ENCODE data around the gene ATG14.
"Not testable (repeated sequence)": the region's sequence is repeated elsewhere in the genome, so short reads cannot be mapped to it uniquely, and the experiment has no call there.

Gene ATG14, protein sequence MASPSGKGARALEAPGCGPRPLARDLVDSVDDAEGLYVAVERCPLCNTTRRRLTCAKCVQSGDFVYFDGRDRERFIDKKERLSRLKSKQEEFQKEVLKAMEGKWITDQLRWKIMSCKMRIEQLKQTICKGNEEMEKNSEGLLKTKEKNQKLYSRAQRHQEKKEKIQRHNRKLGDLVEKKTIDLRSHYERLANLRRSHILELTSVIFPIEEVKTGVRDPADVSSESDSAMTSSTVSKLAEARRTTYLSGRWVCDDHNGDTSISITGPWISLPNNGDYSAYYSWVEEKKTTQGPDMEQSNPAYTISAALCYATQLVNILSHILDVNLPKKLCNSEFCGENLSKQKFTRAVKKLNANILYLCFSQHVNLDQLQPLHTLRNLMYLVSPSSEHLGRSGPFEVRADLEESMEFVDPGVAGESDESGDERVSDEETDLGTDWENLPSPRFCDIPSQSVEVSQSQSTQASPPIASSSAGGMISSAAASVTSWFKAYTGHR

DNA sequence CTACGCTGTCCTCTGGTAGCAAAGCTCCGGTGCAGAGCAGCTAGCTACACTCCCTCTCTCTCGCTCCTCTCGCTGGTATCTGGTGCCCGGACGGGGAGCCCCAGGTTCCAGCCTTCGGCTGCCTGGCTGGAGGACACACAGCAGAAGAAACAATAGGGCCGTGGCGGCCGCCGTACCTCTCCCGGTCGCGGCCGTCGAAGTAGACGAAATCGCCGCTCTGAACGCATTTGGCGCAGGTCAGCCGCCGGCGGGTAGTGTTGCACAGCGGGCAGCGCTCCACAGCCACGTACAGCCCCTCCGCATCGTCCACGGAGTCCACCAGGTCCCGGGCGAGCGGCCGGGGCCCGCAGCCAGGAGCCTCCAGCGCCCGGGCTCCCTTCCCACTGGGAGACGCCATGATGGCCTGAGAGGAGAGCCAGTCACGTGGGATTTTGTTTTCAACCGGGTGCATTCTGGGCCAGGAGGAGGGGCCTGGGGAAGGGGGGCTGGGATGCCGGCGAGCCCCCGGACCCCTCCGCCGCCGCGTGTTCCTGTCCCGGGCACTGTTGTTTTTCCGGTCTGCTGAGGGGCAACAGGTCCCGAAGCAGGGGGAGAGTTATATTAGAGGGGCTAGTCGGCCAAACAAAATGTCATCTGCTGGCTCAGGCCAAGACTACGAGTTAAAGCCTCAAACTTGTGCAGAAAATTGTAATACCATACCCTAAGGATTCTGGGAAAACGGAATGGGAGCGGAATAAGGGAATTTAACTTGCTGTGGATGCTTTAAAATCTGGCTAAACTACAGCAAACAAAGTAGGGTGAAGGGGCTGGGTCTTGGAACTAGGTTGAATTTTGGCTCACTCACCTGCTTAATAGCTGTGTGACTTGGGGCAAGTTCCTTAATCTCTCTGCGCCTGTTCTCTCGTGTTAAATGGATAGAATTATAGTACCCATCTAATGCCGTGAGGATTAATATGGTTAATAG is at the start of gene ATG14:
ATG14 (minus strand) TSS at position 405 of the 964 bp plus-strand sequence; CDS start at position 397, 8 bp downstream.
- H3K36me3 ChIP-seq (ENCODE audit: insufficient read depth, insufficient read length, low read length): peaks cover 7% of the 10 kb centered on the region
- peak within 1 kb of the TSS; percentile 84 for H3K9ac ChIP-seq (ENCODE audit: insufficient read length, low read depth)
- peak; percentile 60 for DNase-seq (ENCODE audit: low read depth, low spot score)
- TF ChIP-seq ZNF274 (IDR thresholded peaks at IDR 0.05; ENCODE audit: low read depth, low read length) (no peak), YY1 (IDR thresholded peaks at IDR 0.05; ENCODE audit: insufficient read depth, insufficient read length) (peak; percentile 89), SUZ12 (IDR thresholded peaks at IDR 0.05; ENCODE audit: extremely low read depth, insufficient read depth, insufficient read length) (no peak)
- H3K9me3 ChIP-seq (ENCODE audit: insufficient read depth, low read length): no peaks in the 10 kb centered on the region
- no peaks in the 10 kb centered on the region for H3K4me1 ChIP-seq (ENCODE audit: insufficient read depth, insufficient read length)
- peak within 1 kb of the TSS; percentile 88 for H3K4me3 ChIP-seq (ENCODE audit: insufficient read length, low read depth)
- no peaks in the 10 kb centered on the region for H3K27me3 ChIP-seq (ENCODE audit: insufficient read depth, insufficient read length)

DNA sequence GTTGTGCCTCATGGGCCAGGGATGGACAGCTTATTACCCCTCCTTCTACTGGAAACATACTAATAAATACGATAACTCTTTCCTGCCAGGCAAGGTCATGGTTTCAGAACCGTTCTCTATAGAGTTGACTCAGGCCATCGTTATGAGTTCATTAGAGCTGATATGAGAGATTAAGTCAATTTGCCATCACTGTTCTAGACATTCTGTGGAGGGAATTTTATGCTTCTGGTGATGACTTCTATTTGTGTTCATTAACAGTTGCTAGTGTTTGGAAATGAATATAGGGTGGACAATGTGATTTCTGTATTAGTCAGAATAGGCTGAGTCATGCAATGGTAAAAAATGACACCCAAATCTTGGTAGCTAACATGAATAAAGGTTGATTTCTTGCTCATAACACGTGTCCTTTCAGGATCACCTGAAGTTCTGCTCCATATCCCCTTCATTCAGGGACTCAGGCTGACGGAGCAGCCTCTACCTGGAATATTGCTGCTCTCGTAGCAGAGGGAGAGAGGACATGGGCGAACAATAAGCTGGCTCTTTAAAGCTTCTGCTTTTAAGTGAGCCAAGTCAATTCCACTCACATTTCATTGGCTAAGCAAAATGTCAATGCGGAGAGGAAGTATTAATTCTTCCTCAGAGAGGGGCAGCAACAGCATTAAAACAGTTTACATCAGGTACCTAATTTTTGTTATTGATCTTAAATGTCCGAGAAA is 47.3 kb upstream of the ATG14 start:
- Histone ChIP-seq H3K36me3 (ENCODE audit: insufficient read depth, insufficient read length, low read length) (no peaks in the 10 kb centered on the region), H3K27me3 (ENCODE audit: insufficient read depth, insufficient read length) (no peaks in the 10 kb centered on the region), H3K9ac (ENCODE audit: insufficient read length, low read depth) (no peak overlapping the region), H3K4me3 (ENCODE audit: insufficient read length, low read depth) (no peak overlapping the region), H3K4me1 (ENCODE audit: insufficient read depth, insufficient read length) (no peaks in the 10 kb centered on the region), H3K9me3 (ENCODE audit: insufficient read depth, low read length) (peaks cover 7% of the 10 kb centered on the region; the same call in 1 of the 2 replicates)
- DNase-seq (ENCODE audit: low read depth, low spot score): no peak
- TF ChIP-seq ZNF274 (IDR thresholded peaks at IDR 0.05; ENCODE audit: low read depth, low read length) (no peak), YY1 (IDR thresholded peaks at IDR 0.05; ENCODE audit: insufficient read depth, insufficient read length) (no peak), SUZ12 (IDR thresholded peaks at IDR 0.05; ENCODE audit: extremely low read depth, insufficient read depth, insufficient read length) (no peak)

DNA sequence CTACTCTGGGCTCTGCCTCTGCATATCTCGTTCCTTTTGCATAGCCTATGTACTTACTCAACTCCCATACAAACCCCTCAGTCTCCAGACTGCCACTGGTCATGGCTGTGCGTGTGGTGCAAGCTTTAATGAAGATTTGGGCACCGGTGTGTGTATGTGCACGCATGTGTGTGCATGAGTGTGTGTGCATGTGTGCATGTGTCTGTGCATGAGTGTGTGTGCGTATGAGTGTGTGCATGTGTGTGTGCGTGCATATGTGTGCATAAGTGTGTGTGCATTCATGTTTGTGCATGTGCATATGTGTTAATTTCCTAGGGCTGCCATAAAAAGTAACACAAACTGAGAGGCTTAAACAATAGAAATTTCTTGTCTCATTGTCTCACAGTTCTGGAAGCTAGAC is 45.9 kb upstream of the ATG14 start:
- Histone ChIP-seq H3K9ac (ENCODE audit: insufficient read length, low read depth) (no peak overlapping the region), H3K4me3 (ENCODE audit: insufficient read length, low read depth) (no peak overlapping the region), H3K4me1 (ENCODE audit: insufficient read depth, insufficient read length) (no peaks in the 10 kb centered on the region), H3K9me3 (ENCODE audit: insufficient read depth, low read length) (peaks cover 7% of the 10 kb centered on the region; the same call in 1 of the 2 replicates), H3K27me3 (ENCODE audit: insufficient read depth, insufficient read length) (no peaks in the 10 kb centered on the region), H3K36me3 (ENCODE audit: insufficient read depth, insufficient read length, low read length) (no peaks in the 10 kb centered on the region)
- no peak for TF ChIP-seq YY1 (IDR thresholded peaks at IDR 0.05; ENCODE audit: insufficient read depth, insufficient read length)
- no peak for TF ChIP-seq SUZ12 (IDR thresholded peaks at IDR 0.05; ENCODE audit: extremely low read depth, insufficient read depth, insufficient read length)
- DNase-seq (ENCODE audit: low read depth, low spot score): no peak

DNA sequence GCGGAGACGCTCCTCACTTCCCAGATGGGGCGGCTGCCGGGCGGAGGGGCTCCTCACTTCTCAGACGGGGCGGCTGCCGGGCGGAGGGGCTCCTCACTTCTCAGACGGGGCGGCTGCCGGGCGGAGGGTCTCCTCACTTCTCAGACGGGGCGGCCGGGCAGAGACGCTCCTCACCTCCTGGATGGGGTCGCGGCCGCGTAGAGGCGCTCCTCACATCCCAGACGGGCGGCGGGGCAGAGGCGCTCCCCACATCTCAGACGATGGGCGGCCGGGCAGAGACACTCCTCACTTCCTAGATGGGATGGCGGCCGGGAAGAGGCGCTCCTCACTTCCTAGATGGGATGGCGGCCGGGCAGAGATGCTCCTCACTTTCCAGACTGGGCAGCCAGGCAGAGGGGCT is 44.8 kb upstream of the ATG14 start:
- not testable (repeated sequence) for H3K4me1 ChIP-seq (ENCODE audit: insufficient read depth, insufficient read length); H3K27me3 ChIP-seq (ENCODE audit: insufficient read depth, insufficient read length); H3K9ac ChIP-seq (ENCODE audit: insufficient read length, low read depth); H3K4me3 ChIP-seq (ENCODE audit: insufficient read length, low read depth); H3K36me3 ChIP-seq (ENCODE audit: insufficient read depth, insufficient read length, low read length); H3K9me3 ChIP-seq (ENCODE audit: insufficient read depth, low read length); DNase-seq (ENCODE audit: low read depth, low spot score)

DNA sequence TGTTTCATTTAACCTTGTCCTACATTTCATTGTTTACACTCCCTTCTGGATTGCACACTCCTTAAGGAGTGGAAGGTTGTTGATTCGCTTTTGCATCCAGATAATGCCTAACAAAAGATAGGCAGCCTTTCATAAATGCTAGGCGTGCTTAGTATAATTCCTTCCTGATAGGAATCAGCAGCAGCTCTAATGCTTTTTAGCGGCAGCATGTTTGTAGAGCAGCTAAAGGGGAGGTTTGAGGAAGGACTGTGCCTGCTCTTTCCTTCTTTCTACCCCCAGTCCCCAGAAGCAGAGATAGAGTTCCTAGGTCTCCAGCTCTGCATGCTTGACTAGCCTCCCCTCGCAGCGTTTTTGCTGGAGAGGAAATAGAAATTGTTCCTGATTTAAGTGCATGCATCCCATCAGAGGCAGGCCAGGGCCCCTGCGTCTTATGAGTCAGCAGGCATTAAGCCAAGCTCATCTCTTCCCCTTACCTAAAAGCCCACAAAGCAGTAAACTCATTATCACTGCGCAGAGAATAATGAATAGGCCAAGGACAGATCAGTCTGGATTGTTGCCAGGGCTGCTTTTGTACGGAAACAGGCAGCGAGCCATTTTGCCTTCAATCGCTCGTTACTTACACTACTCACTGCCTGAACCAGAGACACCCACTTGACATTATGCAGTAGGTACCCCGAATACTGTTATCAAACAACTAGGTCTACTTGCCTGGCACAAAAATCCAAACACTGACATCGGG is 42.8 kb upstream of the ATG14 start:
- DNase-seq (ENCODE audit: low read depth, low spot score): no peak
- no peak overlapping the region for H3K9ac ChIP-seq (ENCODE audit: insufficient read length, low read depth)
- H3K9me3 ChIP-seq (ENCODE audit: insufficient read depth, low read length): peaks cover 7% of the 10 kb centered on the region; the same call in 1 of the 2 replicates
- H3K4me1 ChIP-seq (ENCODE audit: insufficient read depth, insufficient read length): no peaks in the 10 kb centered on the region
- H3K27me3 ChIP-seq (ENCODE audit: insufficient read depth, insufficient read length): no peaks in the 10 kb centered on the region
- H3K36me3 ChIP-seq (ENCODE audit: insufficient read depth, insufficient read length, low read length): no peaks in the 10 kb centered on the region
- TF ChIP-seq ZNF274 (IDR thresholded peaks at IDR 0.05; ENCODE audit: low read depth, low read length) (no peak), SUZ12 (IDR thresholded peaks at IDR 0.05; ENCODE audit: extremely low read depth, insufficient read depth, insufficient read length) (no peak), YY1 (IDR thresholded peaks at IDR 0.05; ENCODE audit: insufficient read depth, insufficient read length) (no peak)
- H3K4me3 ChIP-seq (ENCODE audit: insufficient read length, low read depth): no peak overlapping the region

DNA sequence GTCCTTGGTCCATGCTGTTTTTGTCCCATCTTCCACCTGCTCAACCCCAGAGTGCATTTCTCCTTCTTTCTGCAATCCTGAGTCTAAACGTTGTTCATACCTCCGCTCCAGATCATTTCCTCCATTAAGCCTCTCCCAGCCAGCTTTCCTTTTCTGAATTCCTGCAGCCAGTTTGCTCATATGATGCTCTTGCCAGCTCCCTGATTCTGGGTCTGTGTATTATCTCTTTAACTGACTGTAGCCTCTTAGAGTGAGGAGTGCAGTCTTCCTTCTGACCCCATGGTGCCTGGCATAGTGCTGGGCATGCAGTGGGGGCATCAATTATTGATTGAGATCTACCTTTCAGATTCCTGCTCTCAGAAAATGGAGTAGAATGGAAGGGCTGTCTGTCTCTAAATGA is 40.3 kb upstream of the ATG14 start:
- no peak for DNase-seq (ENCODE audit: low read depth, low spot score)
- no peaks in the 10 kb centered on the region for H3K4me1 ChIP-seq (ENCODE audit: insufficient read depth, insufficient read length)

More for the DNA sequence above, 40.3 kb upstream of the ATG14 start:
- TF ChIP-seq SUZ12 (IDR thresholded peaks at IDR 0.05; ENCODE audit: extremely low read depth, insufficient read depth, insufficient read length) (no peak), ZNF274 (IDR thresholded peaks at IDR 0.05; ENCODE audit: low read depth, low read length) (no peak), YY1 (IDR thresholded peaks at IDR 0.05; ENCODE audit: insufficient read depth, insufficient read length) (no peak)
- Histone ChIP-seq H3K36me3 (ENCODE audit: insufficient read depth, insufficient read length, low read length) (no peaks in the 10 kb centered on the region), H3K27me3 (ENCODE audit: insufficient read depth, insufficient read length) (no peaks in the 10 kb centered on the region), H3K4me3 (ENCODE audit: insufficient read length, low read depth) (no peak overlapping the region), H3K9me3 (ENCODE audit: insufficient read depth, low read length) (no peaks in the 10 kb centered on the region), H3K9ac (ENCODE audit: insufficient read length, low read depth) (no peak overlapping the region)

Measured in NT2/D1 (cell line).